GM23338 (cell line): ENCODE data around the gene SNX2. TPM values are rescaled to one million over a fixed set of nuclear protein-coding genes. Genes with fewer than 3 reads are reported as not detected.

Experiments used
- ATAC-seq: fragments of 200-7000 bp; cut with Tn5 transposase; 3 replicates; pipeline ENCODE4 v1.9.1; 2020
- DNase-seq: peaks from one replicate; pipeline ENCODE4 v3.0.0-alpha.2; 2015; ENCODE audit warnings: low spot score
- H2AFZ ChIP-seq: fragments of 200-600 bp; sonication (generic); 2 replicates; pipeline ENCODE4 v1.8.0; 2016; ENCODE audit warnings: antibody characterized with exemption, mild to moderate bottlenecking, moderate library complexity
- H3F3A ChIP-seq: fragments of 200-600 bp; sonication (generic); replicated peaks from 2 replicates; pipeline ENCODE4 v1.8.0; 2017; ENCODE audit warnings: antibody characterized with exemption, mixed run types, low read depth
- H3K27ac ChIP-seq: fragments of 200-600 bp; sonication (generic); 2 replicates; pipeline ENCODE4 v1.6.1; 2016; ENCODE audit warnings: low read depth
- H3K27me3 ChIP-seq: fragments of 200-600 bp; sonication (generic); 2 replicates; pipeline ENCODE4 v1.8.0; 2016; ENCODE audit warnings: mild to moderate bottlenecking, mixed run types, moderate library complexity; ENCODE audit not compliant: insufficient read depth
- H3K36me3 ChIP-seq: fragments of 200-600 bp; sonication (generic); 2 replicates; pipeline ENCODE4 v1.8.0; 2016; ENCODE audit warnings: mild to moderate bottlenecking; ENCODE audit not compliant: insufficient read depth
- H3K4me1 ChIP-seq: fragments of 200-600 bp; sonication (generic); 2 replicates; pipeline ENCODE4 v1.8.0; 2016; ENCODE audit warnings: mild to moderate bottlenecking, moderate library complexity; ENCODE audit not compliant: insufficient read depth
- H3K4me2 ChIP-seq: fragments of 200-600 bp; sonication (generic); 2 replicates; pipeline ENCODE4 v1.7.1; 2017; ENCODE audit warnings: mixed run types
- H3K4me3 ChIP-seq: fragments of 200-600 bp; sonication (generic); 2 replicates; pipeline ENCODE4 v1.6.1; 2016; ENCODE audit warnings: mixed run types
- H3K79me2 ChIP-seq: fragments of 200-600 bp; sonication (generic); replicated peaks from 2 replicates; pipeline ENCODE4 v1.8.0; 2017; ENCODE audit warnings: mild to moderate bottlenecking; ENCODE audit not compliant: insufficient read depth
- H3K9me2 ChIP-seq: fragments of 200-600 bp; sonication (generic); 2 replicates; pipeline ENCODE4 v1.8.0; 2017; ENCODE audit not compliant: insufficient read depth
- H4K20me1 ChIP-seq: fragments of 200-600 bp; sonication (generic); replicated peaks from 2 replicates; pipeline ENCODE4 v1.8.0; 2017; ENCODE audit warnings: mild to moderate bottlenecking; ENCODE audit not compliant: insufficient read depth
- H3K27ac Mint-ChIP-seq: 2 replicates; pipeline ENCODE4 v1.8.0; 2020; ENCODE audit warnings: inconsistent platforms, mild to moderate bottlenecking, moderate library complexity, mixed read lengths
- H3K27me3 Mint-ChIP-seq: 3 replicates; pipeline ENCODE4 v1.8.0; 2022; ENCODE audit warnings: low read depth, mild to moderate bottlenecking, moderate library complexity, mixed read lengths, inconsistent platforms; ENCODE audit not compliant: insufficient read depth, poor library complexity
- H3K36me3 Mint-ChIP-seq: 3 replicates; pipeline ENCODE4 v1.8.0; 2021; ENCODE audit warnings: low read depth, mild to moderate bottlenecking, inconsistent platforms, moderate library complexity, mixed read lengths
- H3K4me1 Mint-ChIP-seq: 3 replicates; pipeline ENCODE4 v1.8.0; 2020; ENCODE audit warnings: mild to moderate bottlenecking, inconsistent platforms, mixed read lengths
- H3K4me3 Mint-ChIP-seq: 3 replicates; pipeline ENCODE4 v1.8.0; 2021; ENCODE audit warnings: moderate library complexity, mild to moderate bottlenecking, inconsistent platforms, mixed read lengths
- H3K9me3 Mint-ChIP-seq: 3 replicates; pipeline ENCODE4 v1.8.0; 2020; ENCODE audit warnings: moderate library complexity, mild to moderate bottlenecking, inconsistent platforms, mixed read lengths
- EZH2 ChIP-seq: fragments of 200-600 bp; sonication (generic); IDR thresholded peaks from one replicate; pipeline ENCODE4 v1.8.0; 2017; ENCODE audit warnings: antibody characterized with exemption, mild to moderate bottlenecking, low read depth; ENCODE audit not compliant: unreplicated experiment
- JUNB ChIP-seq: IDR thresholded peaks from one replicate; pipeline ENCODE4 v1.6.1; 2016; ENCODE audit warnings: antibody characterized with exemption; ENCODE audit not compliant: unreplicated experiment
- NANOG ChIP-seq: IDR thresholded peaks from 2 replicates; pipeline ENCODE4 v1.6.1; 2016; ENCODE audit warnings: antibody characterized with exemption, borderline replicate concordance
- STAT1 ChIP-seq: IDR thresholded peaks from one replicate; pipeline ENCODE4 v1.6.1; 2016; ENCODE audit warnings: antibody characterized with exemption; ENCODE audit not compliant: unreplicated experiment
- ZNF331 ChIP-seq: fragments of 250-450 bp; sonication (Bioruptor Pico); IDR thresholded peaks from 2 replicates; pipeline ENCODE4 v1.5.0; 2020; ENCODE audit warnings: low read depth, mild to moderate bottlenecking, moderate library complexity
- polyA plus RNA-seq: library from polyadenylated mRNA; unstranded; fragments of >200 nt; fragmentation: Nextera tagmentation; extraction: Ambion mirVana; gene quantifications from 2 replicates; pipeline ENCODE4 v1.2.1, GENCODE V29; 2016
- total RNA-seq: library from RNA; depleted of rRNA; stranded (reverse); fragments of >200 nt; shearing (Covaris generic); gene quantifications from 2 replicates; pipeline ENCODE4 v1.2.3, GENCODE V29; 2014
- TF ChIP-seq, protein P1 (sequence below): IDR thresholded peaks from 2 replicates; pipeline ENCODE4 v1.6.1; 2016; ENCODE audit warnings: antibody characterized with exemption
- TF ChIP-seq, protein P2 (sequence below): IDR thresholded peaks from one replicate; pipeline ENCODE4 v1.6.1; 2018; ENCODE audit warnings: antibody characterized with exemption; ENCODE audit not compliant: unreplicated experiment

SNX2 gene
- total and polyA plus RNA-seq, 2 experiments from 2014 or later: 50.8 to 67.8 TPM

DNA sequence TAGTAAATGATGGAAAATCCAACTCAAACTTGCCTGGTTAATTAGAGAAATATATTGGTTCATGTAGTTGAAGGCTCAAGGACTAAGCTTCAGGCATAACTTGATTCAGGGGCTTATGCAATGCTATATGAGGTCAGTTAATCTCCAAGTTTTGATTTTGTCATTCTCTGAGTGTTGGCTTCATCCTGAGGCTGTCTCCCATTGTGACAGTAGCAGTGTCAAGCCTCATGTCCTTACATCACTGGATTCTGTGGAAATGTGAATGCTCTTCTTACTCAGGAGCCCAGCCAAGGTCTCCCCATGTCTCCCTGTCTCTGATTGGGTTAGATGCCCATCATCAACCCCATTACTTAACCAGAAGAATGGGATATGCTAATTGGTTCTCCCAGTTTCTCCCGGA is 44.4 kb upstream of the SNX2 start (continued):
- TF ChIP-seq, protein P1, sequence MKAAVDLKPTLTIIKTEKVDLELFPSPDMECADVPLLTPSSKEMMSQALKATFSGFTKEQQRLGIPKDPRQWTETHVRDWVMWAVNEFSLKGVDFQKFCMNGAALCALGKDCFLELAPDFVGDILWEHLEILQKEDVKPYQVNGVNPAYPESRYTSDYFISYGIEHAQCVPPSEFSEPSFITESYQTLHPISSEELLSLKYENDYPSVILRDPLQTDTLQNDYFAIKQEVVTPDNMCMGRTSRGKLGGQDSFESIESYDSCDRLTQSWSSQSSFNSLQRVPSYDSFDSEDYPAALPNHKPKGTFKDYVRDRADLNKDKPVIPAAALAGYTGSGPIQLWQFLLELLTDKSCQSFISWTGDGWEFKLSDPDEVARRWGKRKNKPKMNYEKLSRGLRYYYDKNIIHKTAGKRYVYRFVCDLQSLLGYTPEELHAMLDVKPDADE: no peak
- TF ChIP-seq NANOG (no peak), EZH2 (no peak), JUNB (no peak), ZNF331 (CRISPR knock-in tag) (no peak), STAT1 (no peak)
- TF ChIP-seq, protein P2, sequence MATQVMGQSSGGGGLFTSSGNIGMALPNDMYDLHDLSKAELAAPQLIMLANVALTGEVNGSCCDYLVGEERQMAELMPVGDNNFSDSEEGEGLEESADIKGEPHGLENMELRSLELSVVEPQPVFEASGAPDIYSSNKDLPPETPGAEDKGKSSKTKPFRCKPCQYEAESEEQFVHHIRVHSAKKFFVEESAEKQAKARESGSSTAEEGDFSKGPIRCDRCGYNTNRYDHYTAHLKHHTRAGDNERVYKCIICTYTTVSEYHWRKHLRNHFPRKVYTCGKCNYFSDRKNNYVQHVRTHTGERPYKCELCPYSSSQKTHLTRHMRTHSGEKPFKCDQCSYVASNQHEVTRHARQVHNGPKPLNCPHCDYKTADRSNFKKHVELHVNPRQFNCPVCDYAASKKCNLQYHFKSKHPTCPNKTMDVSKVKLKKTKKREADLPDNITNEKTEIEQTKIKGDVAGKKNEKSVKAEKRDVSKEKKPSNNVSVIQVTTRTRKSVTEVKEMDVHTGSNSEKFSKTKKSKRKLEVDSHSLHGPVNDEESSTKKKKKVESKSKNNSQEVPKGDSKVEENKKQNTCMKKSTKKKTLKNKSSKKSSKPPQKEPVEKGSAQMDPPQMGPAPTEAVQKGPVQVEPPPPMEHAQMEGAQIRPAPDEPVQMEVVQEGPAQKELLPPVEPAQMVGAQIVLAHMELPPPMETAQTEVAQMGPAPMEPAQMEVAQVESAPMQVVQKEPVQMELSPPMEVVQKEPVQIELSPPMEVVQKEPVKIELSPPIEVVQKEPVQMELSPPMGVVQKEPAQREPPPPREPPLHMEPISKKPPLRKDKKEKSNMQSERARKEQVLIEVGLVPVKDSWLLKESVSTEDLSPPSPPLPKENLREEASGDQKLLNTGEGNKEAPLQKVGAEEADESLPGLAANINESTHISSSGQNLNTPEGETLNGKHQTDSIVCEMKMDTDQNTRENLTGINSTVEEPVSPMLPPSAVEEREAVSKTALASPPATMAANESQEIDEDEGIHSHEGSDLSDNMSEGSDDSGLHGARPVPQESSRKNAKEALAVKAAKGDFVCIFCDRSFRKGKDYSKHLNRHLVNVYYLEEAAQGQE: no peak

DNA sequence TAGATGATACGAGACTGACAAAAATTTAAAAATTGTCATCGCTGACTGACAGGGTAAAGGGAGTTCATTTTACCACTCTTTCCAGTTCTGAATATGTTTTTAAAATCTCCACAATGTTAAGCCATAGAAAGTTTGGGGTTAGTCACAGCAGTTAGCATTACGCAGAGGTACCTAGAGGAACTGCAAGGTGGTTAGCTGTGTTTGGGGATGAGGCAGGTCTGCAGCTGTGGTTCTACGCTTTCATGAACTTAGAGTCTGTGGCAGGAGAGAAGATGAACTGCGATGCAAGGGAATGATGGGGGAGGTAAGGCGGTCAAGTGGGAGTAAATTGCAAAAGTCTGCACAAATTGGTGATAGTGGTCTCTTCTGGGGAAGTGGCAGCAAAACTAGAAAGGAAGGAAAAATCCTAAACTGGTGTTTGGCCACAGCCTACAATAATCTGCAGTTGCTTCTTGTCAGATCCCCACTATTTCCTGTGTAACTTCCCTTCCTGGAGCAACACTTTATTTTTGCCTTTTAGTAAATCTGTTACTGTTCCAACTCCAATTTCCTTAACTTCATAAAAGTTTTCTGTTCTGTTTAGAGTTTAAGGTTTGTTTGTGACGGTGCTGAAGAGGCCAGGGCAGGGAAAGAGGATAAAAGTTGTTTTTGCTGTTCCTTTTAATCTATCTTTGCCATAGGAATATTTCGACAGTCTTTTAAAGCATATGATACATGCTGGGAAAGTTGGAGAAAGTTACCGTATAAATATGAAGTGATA is 38.6 kb upstream of the SNX2 start:
- Mint-ChIP-seq H3K4me3 (no peak overlapping the region), H3K9me3 (no peaks in the 10 kb centered on the region), H3K36me3 (no peaks in the 10 kb centered on the region), H3K4me1 (0 out of 3 replicates have a peak, but pooled peaks cover 3% of the 10 kb centered on the region), H3K27ac (no peak overlapping the region), H3K27me3 (no peaks in the 10 kb centered on the region)
- no peaks in the 10 kb centered on the region for H4K20me1 ChIP-seq
- no peak overlapping the region for H3K27ac ChIP-seq
- no peak overlapping the region for H3K4me3 ChIP-seq
- no peaks in the 10 kb centered on the region for H3F3A ChIP-seq
- DNase-seq: no peak
- H3K27me3 ChIP-seq: no peaks in the 10 kb centered on the region
- no peak overlapping the region for H3K4me2 ChIP-seq
- ATAC-seq: peak; percentile 54
- no peak for TF ChIP-seq ZNF331 (CRISPR knock-in tag)
- peaks cover 5% of the 10 kb centered on the region for H3K9me2 ChIP-seq
- peak overlapping the region; percentile 72; the same call in 1 of the 2 replicates for H2AFZ ChIP-seq
- H3K4me1 ChIP-seq: no peaks in the 10 kb centered on the region
- H3K79me2 ChIP-seq: no peaks in the 10 kb centered on the region
- no peaks in the 10 kb centered on the region for H3K36me3 ChIP-seq

DNA sequence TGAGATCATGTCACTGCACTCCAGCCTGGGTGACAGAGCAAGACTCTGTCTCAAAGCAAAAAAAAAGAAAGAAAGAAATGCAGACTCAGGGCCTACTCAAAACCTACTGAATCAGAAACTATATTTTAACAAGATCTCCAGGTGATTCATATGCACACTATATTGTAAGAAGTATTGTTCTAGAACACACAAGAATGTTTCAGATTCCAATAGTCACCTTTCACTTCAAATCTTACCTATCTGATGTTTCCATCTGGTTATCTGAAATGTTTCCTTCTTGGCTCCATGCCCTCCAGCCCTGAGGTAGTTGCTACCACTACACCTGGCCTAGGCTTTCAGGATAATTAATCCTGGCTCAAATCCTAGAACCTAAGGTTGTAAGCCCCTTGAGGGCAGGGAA is 36.8 kb upstream of the SNX2 start:
- Mint-ChIP-seq H3K27me3 (no peaks in the 10 kb centered on the region), H3K27ac (no peak overlapping the region), H3K4me1 (0 out of 3 replicates have a peak, but pooled peaks cover 3% of the 10 kb centered on the region), H3K36me3 (no peaks in the 10 kb centered on the region), H3K4me3 (no peak overlapping the region), H3K9me3 (no peaks in the 10 kb centered on the region)
- H3K9me2 ChIP-seq: peaks cover 5% of the 10 kb centered on the region
- ATAC-seq: no peak
- TF ChIP-seq NANOG: no peak
- H3F3A ChIP-seq: no peaks in the 10 kb centered on the region
- H3K4me3 ChIP-seq: no peak overlapping the region
- no peaks in the 10 kb centered on the region for H3K36me3 ChIP-seq
- H3K79me2 ChIP-seq: no peaks in the 10 kb centered on the region
- no peaks in the 10 kb centered on the region for H3K4me1 ChIP-seq
- H3K27me3 ChIP-seq: no peaks in the 10 kb centered on the region
- H4K20me1 ChIP-seq: no peaks in the 10 kb centered on the region
- no peak overlapping the region for H2AFZ ChIP-seq
- H3K27ac ChIP-seq: no peak overlapping the region
- no peak overlapping the region for H3K4me2 ChIP-seq
- no peak for DNase-seq
